ENCODE results near the gene TRPV6. TPM values are rescaled to one million over a fixed set of nuclear protein-coding genes. Genes with fewer than 3 reads are reported as not detected.

TRPV6 gene
- total and polyA plus RNA-seq, 2 of the 4 experiments (the other 2 are of a cell fraction) = 0.03 TPM; not detected in 1

DNA sequence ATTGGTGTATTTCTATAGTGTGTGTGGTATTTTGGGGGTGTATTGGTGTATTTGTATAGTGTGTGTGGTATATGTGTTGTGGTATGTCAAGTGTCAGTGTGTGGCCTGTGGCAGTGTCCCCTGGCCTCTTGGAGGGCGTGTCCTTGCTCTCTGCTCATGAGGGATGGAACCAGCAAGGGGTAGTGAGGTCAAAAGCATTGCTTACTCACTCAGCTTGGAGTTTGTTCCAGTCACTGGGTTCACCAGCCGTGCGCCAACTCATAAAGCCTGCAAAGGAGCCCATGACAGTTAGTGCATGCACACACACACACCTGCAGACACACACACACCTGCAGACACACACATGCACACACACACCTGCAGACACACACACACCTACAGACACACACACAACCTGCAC lies 4.3 kb upstream of the TRPV6 start:
- in situ Hi-C loops (cut with MboI; ENCODE audit: low sequenced_read_pairs) (no loop called here), intact Hi-C loops (cut with micrococcal nuclease) (no loop called here), dilution Hi-C loops (cut with HindIII; ENCODE audit: low sequenced_read_pairs, unreplicated experiment) (no loop called here)
- Histone ChIP-seq H4K20me1 (ENCODE audit: insufficient read depth, low read length) (no peaks in the 10 kb centered on the region), H3K56ac (ENCODE audit: extremely low read depth, insufficient read depth, low read length) (no peak overlapping the region), H3K27me3 (ENCODE audit: control insufficient read depth, insufficient read depth, low read length) (no peaks in the 10 kb centered on the region), H2BK20ac (ENCODE audit: low read depth, low read length) (no peak overlapping the region), H3K27ac (ENCODE audit: insufficient read depth, low read length) (no peak overlapping the region), H3K23ac (ENCODE audit: low read depth, low read length) (no peak overlapping the region), H2BK5ac (ENCODE audit: low read depth, low read length, poor library complexity, severe bottlenecking) (no peak overlapping the region), H3K18ac (ENCODE audit: low read depth, low read length) (no peak overlapping the region), H4K8ac (ENCODE audit: low read depth in 2 of 2, low read length in 2 of 2) (no peak overlapping the region), H3K4ac (ENCODE audit: low read depth, low read length) (no peak overlapping the region), H3K36me3 (ENCODE audit: control insufficient read depth, insufficient read depth, low read length) (no peaks in the 10 kb centered on the region), H4K5ac (ENCODE audit: low read depth, low read length) (no peak overlapping the region), H3K9me1 (ENCODE audit: insufficient read depth, low read length) (no peaks in the 10 kb centered on the region), H4K91ac (ENCODE audit: insufficient read depth, low read depth, low read length) (no peak overlapping the region), H3K9me3 (ENCODE audit: control insufficient read depth, insufficient read depth, low read length) (peaks cover 6% of the 10 kb centered on the region; the same call in 1 of the 2 replicates), H2AK5ac (ENCODE audit: low read depth, low read length) (no peak overlapping the region), H2AFZ (replicated peaks; ENCODE audit: low read length, poor library complexity) (no peak overlapping the region), H2BK15ac (ENCODE audit: low read depth, low read length) (no peak overlapping the region), H3K4me2 (ENCODE audit: low read depth, low read length) (no peak overlapping the region), H3K9ac (ENCODE audit: low read depth, low read length) (no peak overlapping the region), H2AK9ac (replicated peaks; ENCODE audit: low read depth, low read length, poor library complexity) (no peak overlapping the region), H3K79me1 (ENCODE audit: low read depth in 1 of 2, low read length in 2 of 2) (no peaks in the 10 kb centered on the region), H2BK120ac (ENCODE audit: low read depth, low read length) (no peak overlapping the region), H3K4me3 (ENCODE audit: insufficient read depth, low read depth, low read length) (no peak overlapping the region), H3K4me1 (ENCODE audit: control insufficient read depth, insufficient read depth, low read length) (no peaks in the 10 kb centered on the region), H3K14ac (replicated peaks; ENCODE audit: low read depth, low read length) (no peak overlapping the region)
- ChIA-PET POLR2A (ENCODE audit: unreplicated experiment) (no interaction called here), CTCF (no interaction called here)
- ATAC-seq (ENCODE audit: low read depth) (no peak), DNase-seq (no peak)
- BruUV-seq (replicated peaks) = no TSS peak
- TF ChIP-seq BHLHE40 (IDR thresholded peaks at IDR 0.05; ENCODE audit: low read depth, low read length) (no peak), FOS (IDR thresholded peaks at IDR 0.05; ENCODE audit: low read depth, low read length) (no peak), RCOR1 (IDR thresholded peaks at IDR 0.05; ENCODE audit: insufficient replicate concordance, low read length) (no peak), SMC3 (IDR thresholded peaks at IDR 0.05; ENCODE audit: low read depth, low read length) (no peak), RAD21 (IDR thresholded peaks at IDR 0.05; ENCODE audit: low read length) (no peak), MAFK (IDR thresholded peaks at IDR 0.05; ENCODE audit: low read depth, low read length) (no peak), MXI1 (IDR thresholded peaks at IDR 0.05; ENCODE audit: borderline replicate concordance, low read depth, low read length) (no peak), CEBPB (IDR thresholded peaks at IDR 0.05; ENCODE audit: low read depth, low read length) (no peak), NFE2L2 (IDR thresholded peaks at IDR 0.05; ENCODE audit: low read depth, low read length) (no peak)
- TF ChIP-seq, protein P1, sequence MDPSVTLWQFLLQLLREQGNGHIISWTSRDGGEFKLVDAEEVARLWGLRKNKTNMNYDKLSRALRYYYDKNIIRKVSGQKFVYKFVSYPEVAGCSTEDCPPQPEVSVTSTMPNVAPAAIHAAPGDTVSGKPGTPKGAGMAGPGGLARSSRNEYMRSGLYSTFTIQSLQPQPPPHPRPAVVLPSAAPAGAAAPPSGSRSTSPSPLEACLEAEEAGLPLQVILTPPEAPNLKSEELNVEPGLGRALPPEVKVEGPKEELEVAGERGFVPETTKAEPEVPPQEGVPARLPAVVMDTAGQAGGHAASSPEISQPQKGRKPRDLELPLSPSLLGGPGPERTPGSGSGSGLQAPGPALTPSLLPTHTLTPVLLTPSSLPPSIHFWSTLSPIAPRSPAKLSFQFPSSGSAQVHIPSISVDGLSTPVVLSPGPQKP (IDR thresholded peaks at IDR 0.05; ENCODE audit: borderline replicate concordance, low read depth, low read length) = no peak
- TF ChIP-seq, protein P2, sequence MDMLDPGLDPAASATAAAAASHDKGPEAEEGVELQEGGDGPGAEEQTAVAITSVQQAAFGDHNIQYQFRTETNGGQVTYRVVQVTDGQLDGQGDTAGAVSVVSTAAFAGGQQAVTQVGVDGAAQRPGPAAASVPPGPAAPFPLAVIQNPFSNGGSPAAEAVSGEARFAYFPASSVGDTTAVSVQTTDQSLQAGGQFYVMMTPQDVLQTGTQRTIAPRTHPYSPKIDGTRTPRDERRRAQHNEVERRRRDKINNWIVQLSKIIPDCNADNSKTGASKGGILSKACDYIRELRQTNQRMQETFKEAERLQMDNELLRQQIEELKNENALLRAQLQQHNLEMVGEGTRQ (IDR thresholded peaks at IDR 0.05; ENCODE audit: low read depth, low read length) = no peak
- 60% methylated on average over 1 of the region's 3 CpGs; no CpG with 5 or more reads in 1 of the 2 experiments for WGBS, 2 experiments (ENCODE audit: extremely low coverage in 2 of 2, insufficient read length in 1 of 2)
